Measurements from ENCODE around the gene ZMYND8. TPM values are rescaled to one million over a fixed set of nuclear protein-coding genes. Genes with fewer than 3 reads are reported as not detected.
"Not testable (repeated sequence)": the region's sequence is repeated elsewhere in the genome, so short reads cannot be mapped to it uniquely, and the experiment has no call there.

The ZMYND8 gene
- total and polyA plus RNA-seq, 7 donors, result 7.8 to 46.0 (median 24.8) TPM

- no peak for TF ChIP-seq POLR2A (IDR thresholded peaks at IDR 0.05)
- Histone ChIP-seq H3K9me3 (no peaks in the 10 kb centered on the region), H3K36me3 (peaks cover 0 to 20% (median 0%) of the 10 kb centered on the region in 4 donors), H3K4me3 (no peak overlapping the region), H3K4me1 (peaks cover 0 to 79% (median 44%) of the 10 kb centered on the region in 4 donors), H3K27ac (peak overlapping the region; percentile 35 to 97 (median 94)), H3K27me3 (no peaks in the 10 kb centered on the region)
- intact Hi-C loops (cut with DNase I), result no loop called here
- DNase-seq, result peak; percentile 43
- WGBS, 2 donors, result 91 to 93% methylated on average over 5 of the region's 5 CpGs
Observed at GRCh38 chr20:47311211-47311610, 45.3 kb downstream of the ZMYND8 start.

- 83 to 89% methylated on average over 8 of the region's 8 CpGs for WGBS, 2 donors
- intact Hi-C loops (cut with DNase I), result no loop called here
- no peak for TF ChIP-seq CTCF (IDR thresholded peaks at IDR 0.05)
- no peak for TF ChIP-seq EP300 (IDR thresholded peaks at IDR 0.05)
- TF ChIP-seq POLR2A (IDR thresholded peaks at IDR 0.05), result no peak
- no peak for TF ChIP-seq POLR2AphosphoS5 (IDR thresholded peaks at IDR 0.05)
Observed at GRCh38 chr20:47310729-47311128, 45.8 kb downstream of the ZMYND8 start.

GRCh38 chr20:47309806-47310426, 46.6 kb downstream of the ZMYND8 start:
- no peaks in the 10 kb centered on the region for H3K27me3 ChIP-seq
- H3K9me3 ChIP-seq, result no peaks in the 10 kb centered on the region
- peak overlapping the region in 1 of 4 donors; percentile 10 for H3K4me3 ChIP-seq
- peak; percentile 84 for DNase-seq
- 91 to 92% methylated on average over 11 of the region's 11 CpGs for WGBS, 2 donors
- H3K4me1 ChIP-seq, result peaks cover 0 to 79% (median 37%) of the 10 kb centered on the region in 4 donors
- intact Hi-C loops (cut with DNase I), result no loop called here
- peak overlapping the region; percentile 66 to 97 (median 94) for H3K27ac ChIP-seq
- H3K36me3 ChIP-seq, result peaks cover 0 to 32% (median 0%) of the 10 kb centered on the region in 4 donors
- TF ChIP-seq POLR2AphosphoS5 (IDR thresholded peaks at IDR 0.05) (peak in 2 of 4 donors; percentile 22 to 43), CTCF (IDR thresholded peaks at IDR 0.05) (no peak)

More at GRCh38 chr20:47310729-47311128, 45.8 kb downstream of the ZMYND8 start:
- no peaks in the 10 kb centered on the region for H3K9me3 ChIP-seq
- peak overlapping the region; percentile 66 to 97 (median 94) for H3K27ac ChIP-seq
- H3K36me3 ChIP-seq, result peaks cover 0 to 25% (median 0%) of the 10 kb centered on the region in 4 donors
- peaks cover 0 to 79% (median 40%) of the 10 kb centered on the region in 4 donors for H3K4me1 ChIP-seq
- peak; percentile 51 for DNase-seq
- H3K4me3 ChIP-seq, result no peak overlapping the region
- H3K27me3 ChIP-seq, result no peaks in the 10 kb centered on the region

- TF ChIP-seq EP300 (IDR thresholded peaks at IDR 0.05), result no peak
- DNase-seq, result peak; percentile 46
- peaks cover 0 to 79% (median 37%) of the 10 kb centered on the region in 4 donors for H3K4me1 ChIP-seq
- H3K4me3 ChIP-seq, result no peak overlapping the region
- no peaks in the 10 kb centered on the region for H3K27me3 ChIP-seq
- peaks cover 0 to 32% (median 0%) of the 10 kb centered on the region in 4 donors for H3K36me3 ChIP-seq
- H3K27ac ChIP-seq, result peak overlapping the region; percentile 66 to 97 (median 94)
- H3K9me3 ChIP-seq, result no peaks in the 10 kb centered on the region
- intact Hi-C loops (cut with DNase I), result no loop called here
- WGBS, 2 donors, result 95 to 96% methylated on average over 10 of the region's 10 CpGs
Observed at GRCh38 chr20:47309394-47309793, 47.1 kb downstream of the ZMYND8 start.

GRCh38 chr20:47307569-47307968, 48.9 kb downstream of the ZMYND8 start:
- peaks cover 0 to 32% (median 0%) of the 10 kb centered on the region in 4 donors for H3K36me3 ChIP-seq
- peaks cover 0 to 83% (median 51%) of the 10 kb centered on the region in 4 donors for H3K4me1 ChIP-seq
- H3K4me3 ChIP-seq; intact Hi-C loops (cut with DNase I); H3K9me3 ChIP-seq; H3K27me3 ChIP-seq: not testable (repeated sequence)
- WGBS, 2 donors, result 88 to 96% methylated on average over 9 of the region's 9 CpGs
- DNase-seq, result peak; percentile 55
- peak overlapping the region; percentile 66 to 97 (median 94) for H3K27ac ChIP-seq

- peaks cover 0 to 38% (median 0%) of the 10 kb centered on the region in 4 donors for H3K36me3 ChIP-seq
- H3K27ac ChIP-seq, result peak overlapping the region in 3 of 4 donors; percentile 2 to 97 (median 95)
- DNase-seq, result peak; percentile 41
- intact Hi-C loops (cut with DNase I), result no loop called here
- 94 to 95% methylated on average over 7 of the region's 7 CpGs for WGBS, 2 donors
- no peaks in the 10 kb centered on the region for H3K27me3 ChIP-seq
- peaks cover 0 to 76% (median 51%) of the 10 kb centered on the region in 4 donors for H3K4me1 ChIP-seq
- no peak overlapping the region for H3K4me3 ChIP-seq
- H3K9me3 ChIP-seq, result no peaks in the 10 kb centered on the region
- TF ChIP-seq EP300 (IDR thresholded peaks at IDR 0.05), result no peak
- TF ChIP-seq POLR2AphosphoS5 (IDR thresholded peaks at IDR 0.05), result no peak
- no peak for TF ChIP-seq POLR2A (IDR thresholded peaks at IDR 0.05)
Observed at GRCh38 chr20:47306755-47307370, 49.6 kb downstream of the ZMYND8 start.
